Activated CD4-positive, alpha-beta T cell treated with anti-CD3 and anti-CD28 coated beads, Interleukin-2, amount 10 ng/mL, durations not matched to agents 24 days and 14 days (primary cell): Measurements from ENCODE around the gene SLC35E3. TPM values are rescaled to one million over a fixed set of nuclear protein-coding genes. Genes with fewer than 3 reads are reported as not detected.

ENCODE experiments used
- DNase-seq: peaks from one replicate; pipeline ENCODE4 v3.0.0; 2022
- H3K27ac Mint-ChIP-seq: one replicate; pipeline ENCODE4 v1.8.0; 2022; ENCODE audit warnings: mild to moderate bottlenecking, mixed read lengths
- H3K27me3 Mint-ChIP-seq: one replicate; pipeline ENCODE4 v1.8.0; 2022; ENCODE audit warnings: mixed read lengths
- H3K36me3 Mint-ChIP-seq: one replicate; pipeline ENCODE4 v1.8.0; 2022; ENCODE audit warnings: low read depth, mild to moderate bottlenecking, mixed read lengths
- H3K4me1 Mint-ChIP-seq: one replicate; pipeline ENCODE4 v1.8.0; 2021; ENCODE audit warnings: mixed read lengths
- H3K4me3 Mint-ChIP-seq: one replicate; pipeline ENCODE4 v1.8.0; 2022; ENCODE audit warnings: mild to moderate bottlenecking, moderate library complexity, mixed read lengths
- H3K9me3 Mint-ChIP-seq: one replicate; pipeline ENCODE4 v1.8.0; 2021; ENCODE audit warnings: mixed read lengths
- intact Hi-C: fragments of 100-400 bp; cut with micrococcal nuclease; formaldehyde crosslinking; loops from one replicate; pipeline ENCODE4 v1.15.1; 2023
- total RNA-seq: library from RNA; stranded (reverse); gene quantifications from 2 replicates; pipeline ENCODE4 v1.2.3, GENCODE V29; 2022

Gene SLC35E3
- total RNA-seq, 1 donor from 2014 or later: 4.2 TPM

DNA sequence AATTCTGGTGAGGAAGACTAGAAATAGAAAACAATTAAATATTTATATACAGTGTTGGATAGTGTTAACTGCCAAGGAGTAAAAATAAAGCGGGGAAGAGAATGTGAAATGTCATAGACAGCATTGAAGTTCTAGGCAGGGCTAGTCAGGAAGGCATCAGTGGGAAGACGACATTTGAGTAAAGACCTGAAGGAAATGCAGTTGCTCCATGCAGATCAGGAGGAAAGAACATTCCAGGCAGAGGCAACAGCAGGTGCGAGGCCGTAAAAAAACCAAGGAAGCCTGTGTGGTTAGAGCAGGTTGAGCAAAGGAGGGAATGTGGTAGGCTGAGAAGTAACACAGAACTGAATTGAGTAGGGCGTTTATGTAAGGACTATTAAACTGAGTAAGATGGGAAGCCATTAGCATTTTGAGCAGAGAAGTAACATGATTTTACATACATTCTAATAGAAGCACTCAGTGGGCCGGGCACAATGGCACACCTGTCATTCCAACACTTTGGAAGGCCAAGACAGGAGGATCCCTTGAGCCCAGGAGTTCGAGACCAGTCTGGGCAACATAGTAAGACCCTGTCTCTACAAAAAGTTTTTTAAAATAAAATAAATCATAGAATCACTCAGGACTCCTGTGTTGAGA lies 14.9 kb downstream of the SLC35E3 start:
- Mint-ChIP-seq H3K4me1 (no peaks in the 10 kb centered on the region), H3K4me3 (no peak overlapping the region), H3K27ac (no peak overlapping the region), H3K36me3 (peaks cover 29% of the 10 kb centered on the region), H3K27me3 (no peaks in the 10 kb centered on the region), H3K9me3 (no peaks in the 10 kb centered on the region)
- intact Hi-C loops: no loop called here
- no peak for DNase-seq

DNA sequence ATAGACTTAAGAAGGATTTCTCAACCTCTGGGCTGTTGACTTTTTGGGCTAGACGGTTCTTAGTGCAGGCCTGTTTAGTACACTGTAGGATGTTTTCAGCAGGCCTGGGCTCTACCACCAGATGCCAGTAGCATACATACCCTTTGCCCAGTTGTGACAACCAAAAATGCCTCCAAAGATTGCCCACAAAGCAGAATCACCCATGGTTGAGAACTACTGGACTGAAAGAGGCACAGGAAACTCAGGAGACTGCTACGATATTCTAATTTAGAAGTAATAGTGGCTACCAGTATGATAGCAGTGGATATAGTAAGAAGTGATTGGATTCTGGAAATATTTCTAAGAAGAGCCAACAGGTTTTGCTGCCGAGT lies 15.5 kb downstream of the SLC35E3 start:
- peaks cover 27% of the 10 kb centered on the region for H3K36me3 Mint-ChIP-seq
- H3K4me3 Mint-ChIP-seq: no peak overlapping the region
- H3K9me3 Mint-ChIP-seq: no peaks in the 10 kb centered on the region
- no peaks in the 10 kb centered on the region for H3K4me1 Mint-ChIP-seq
- no peaks in the 10 kb centered on the region for H3K27me3 Mint-ChIP-seq
- intact Hi-C loops: no loop called here
- no peak for DNase-seq
- H3K27ac Mint-ChIP-seq: no peak overlapping the region

DNA sequence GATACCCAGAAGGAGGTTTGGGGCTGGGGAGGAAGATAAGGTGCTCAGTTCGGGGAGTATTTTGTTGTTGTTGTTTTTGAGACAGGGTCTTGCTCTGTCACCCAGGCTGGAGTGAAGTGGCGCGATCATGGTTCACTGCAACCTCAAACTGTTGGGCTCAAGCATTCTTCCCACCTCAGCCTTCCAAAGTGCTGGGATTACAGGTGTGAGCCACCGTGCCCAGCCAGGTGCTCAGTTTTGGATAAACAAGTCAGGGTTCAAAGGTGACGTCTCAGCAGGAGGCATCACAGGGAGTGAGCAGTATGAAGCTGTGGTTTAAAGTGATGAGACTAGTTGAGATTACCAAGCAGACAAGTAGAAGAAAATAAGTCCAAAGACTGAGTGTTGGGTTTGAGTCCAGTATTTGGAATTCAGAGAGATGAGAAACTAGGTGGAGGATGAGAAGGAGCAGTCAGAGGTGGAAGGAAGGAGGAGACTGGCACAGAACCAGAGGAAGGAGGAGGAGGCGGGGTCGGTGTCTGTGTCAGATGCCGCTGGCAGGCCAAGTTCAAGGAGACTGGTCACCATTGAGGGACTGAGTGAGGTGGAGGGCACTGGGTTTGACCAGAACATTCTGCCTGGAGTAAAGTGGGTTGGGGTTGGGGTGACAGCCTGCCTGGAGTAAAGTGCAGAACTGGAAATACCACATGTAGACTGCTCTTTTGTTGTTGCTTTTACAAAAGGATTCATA lies 16.1 kb downstream of the SLC35E3 start:
- Mint-ChIP-seq H3K9me3 (no peaks in the 10 kb centered on the region), H3K27ac (no peak overlapping the region), H3K4me3 (no peak overlapping the region), H3K27me3 (no peaks in the 10 kb centered on the region), H3K36me3 (peaks cover 27% of the 10 kb centered on the region), H3K4me1 (no peaks in the 10 kb centered on the region)
- intact Hi-C loops: no loop called here
- DNase-seq: no peak

DNA sequence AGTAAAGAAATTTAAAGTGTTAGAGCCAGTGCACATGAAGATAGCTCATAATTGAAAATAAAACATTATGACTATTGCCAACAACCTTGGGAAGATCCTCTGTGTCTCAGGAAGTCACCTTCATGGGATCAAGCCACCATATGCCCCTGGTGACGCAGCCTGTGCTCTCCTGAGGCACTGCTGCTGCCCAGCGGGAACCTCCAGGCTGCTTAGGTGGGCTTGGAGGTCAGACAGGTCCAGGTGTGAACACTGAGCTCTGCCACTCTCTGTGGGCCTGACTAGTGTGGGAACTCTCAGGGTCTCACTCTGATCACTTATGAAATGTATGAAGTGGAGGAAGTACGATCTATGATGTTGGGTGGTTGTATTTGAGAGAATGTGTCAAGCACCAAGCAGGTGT lies 16.7 kb downstream of the SLC35E3 start:
- no peak overlapping the region for H3K27ac Mint-ChIP-seq
- no peaks in the 10 kb centered on the region for H3K4me1 Mint-ChIP-seq
- intact Hi-C loops: no loop called here
- DNase-seq: no peak
- peaks cover 26% of the 10 kb centered on the region for H3K36me3 Mint-ChIP-seq
- no peaks in the 10 kb centered on the region for H3K27me3 Mint-ChIP-seq
- no peaks in the 10 kb centered on the region for H3K9me3 Mint-ChIP-seq
- H3K4me3 Mint-ChIP-seq: no peak overlapping the region

DNA sequence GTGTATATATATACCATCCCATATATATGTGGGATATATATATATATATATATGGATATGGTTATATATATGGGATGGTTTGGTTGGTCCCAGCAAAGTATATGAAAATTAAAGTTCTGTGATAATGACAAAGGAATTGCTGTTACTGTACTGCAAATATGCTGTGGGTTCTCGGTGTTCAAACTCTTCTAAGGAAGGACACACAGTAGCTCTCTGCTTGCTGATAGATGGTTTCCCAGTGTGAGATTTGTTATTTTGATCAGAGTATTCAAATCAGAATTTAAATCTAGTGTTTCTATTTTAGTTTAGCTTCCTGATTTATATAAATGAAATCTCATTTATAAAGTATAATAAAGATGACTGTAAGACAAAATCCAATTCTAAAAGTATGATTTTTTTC lies 19.7 kb downstream of the SLC35E3 start:
- H3K9me3 Mint-ChIP-seq: no peaks in the 10 kb centered on the region
- H3K4me1 Mint-ChIP-seq: no peaks in the 10 kb centered on the region
- DNase-seq: no peak
- H3K4me3 Mint-ChIP-seq: no peak overlapping the region
- H3K36me3 Mint-ChIP-seq: peaks cover 21% of the 10 kb centered on the region
- intact Hi-C loops: no loop called here
- H3K27ac Mint-ChIP-seq: no peak overlapping the region
- no peaks in the 10 kb centered on the region for H3K27me3 Mint-ChIP-seq

DNA sequence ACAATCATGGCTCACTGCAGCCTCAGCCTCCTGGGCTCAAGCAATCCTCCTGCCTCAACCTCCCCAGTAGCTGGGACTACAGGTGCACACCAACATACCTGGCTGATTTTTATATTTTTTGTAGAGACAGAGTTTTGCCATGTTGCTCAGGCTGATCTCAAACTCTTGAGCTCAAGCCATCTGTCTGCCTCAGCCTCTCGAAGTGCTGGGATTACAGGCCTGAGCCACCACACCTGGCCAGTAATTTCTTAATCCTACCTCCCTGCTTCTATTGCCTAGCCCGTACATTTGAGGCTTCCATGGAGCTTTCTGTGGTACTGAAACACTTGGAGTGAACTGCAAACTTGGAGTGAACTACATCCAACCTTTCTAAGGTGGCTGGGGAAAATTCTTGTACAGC lies 20.7 kb downstream of the SLC35E3 start:
- no peak overlapping the region for H3K4me3 Mint-ChIP-seq
- no peak for DNase-seq
- intact Hi-C loops: no loop called here
- H3K27ac Mint-ChIP-seq: no peak overlapping the region
- peaks cover 22% of the 10 kb centered on the region for H3K36me3 Mint-ChIP-seq
- no peaks in the 10 kb centered on the region for H3K27me3 Mint-ChIP-seq
- no peaks in the 10 kb centered on the region for H3K9me3 Mint-ChIP-seq
- no peaks in the 10 kb centered on the region for H3K4me1 Mint-ChIP-seq

DNA sequence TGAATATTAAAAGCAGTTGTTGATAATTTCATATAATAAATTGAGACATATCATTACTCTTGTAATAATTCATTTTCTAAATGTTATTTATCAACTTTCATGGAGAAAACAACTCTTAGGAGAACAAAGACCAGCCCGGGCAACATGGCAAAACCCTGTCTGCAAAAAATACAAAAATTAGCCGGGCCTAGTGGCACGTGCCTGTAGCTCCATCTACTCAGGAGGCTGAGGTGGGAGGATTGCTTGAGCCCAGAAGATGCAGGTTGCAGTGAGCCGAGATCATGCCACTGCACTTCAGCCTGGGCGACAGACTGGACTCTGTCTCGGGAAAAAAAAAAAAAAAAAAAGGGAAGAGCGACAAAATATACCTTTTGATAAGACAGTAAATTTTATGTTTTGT lies 21.2 kb downstream of the SLC35E3 start:
- Mint-ChIP-seq H3K4me3 (no peak overlapping the region), H3K4me1 (no peaks in the 10 kb centered on the region), H3K27ac (no peak overlapping the region), H3K27me3 (no peaks in the 10 kb centered on the region), H3K36me3 (peaks cover 19% of the 10 kb centered on the region), H3K9me3 (no peaks in the 10 kb centered on the region)
- no peak for DNase-seq
- intact Hi-C loops: no loop called here

DNA sequence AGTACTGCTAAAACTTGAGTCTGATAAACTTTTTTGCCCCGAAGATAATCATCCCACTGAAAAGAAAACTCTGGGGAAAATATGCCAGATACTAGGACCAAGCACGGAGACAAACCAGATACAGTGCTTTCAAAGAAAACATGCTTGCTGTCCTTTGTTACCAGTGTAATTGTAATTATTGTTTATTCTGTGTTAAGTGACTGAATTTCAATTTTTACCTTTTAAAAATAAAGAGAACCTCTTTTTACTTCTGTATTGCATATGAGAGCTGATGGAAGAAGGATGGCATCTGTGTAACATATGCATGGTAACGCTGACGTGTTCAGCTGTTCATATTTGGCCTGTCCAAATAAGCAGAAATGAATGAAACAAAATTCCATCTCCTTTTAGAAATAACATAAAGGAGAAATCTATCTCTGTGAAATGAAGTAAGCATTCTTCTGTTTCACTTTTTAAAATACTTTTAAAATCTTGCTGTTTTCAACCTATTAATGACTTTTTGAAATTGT lies 22.5 kb downstream of the SLC35E3 start:
- Mint-ChIP-seq H3K9me3 (no peaks in the 10 kb centered on the region), H3K36me3 (peaks cover 16% of the 10 kb centered on the region), H3K27me3 (no peaks in the 10 kb centered on the region), H3K4me3 (no peak overlapping the region), H3K4me1 (peaks cover 11% of the 10 kb centered on the region), H3K27ac (no peak overlapping the region)
- no peak for DNase-seq
- intact Hi-C loops: no loop called here

DNA sequence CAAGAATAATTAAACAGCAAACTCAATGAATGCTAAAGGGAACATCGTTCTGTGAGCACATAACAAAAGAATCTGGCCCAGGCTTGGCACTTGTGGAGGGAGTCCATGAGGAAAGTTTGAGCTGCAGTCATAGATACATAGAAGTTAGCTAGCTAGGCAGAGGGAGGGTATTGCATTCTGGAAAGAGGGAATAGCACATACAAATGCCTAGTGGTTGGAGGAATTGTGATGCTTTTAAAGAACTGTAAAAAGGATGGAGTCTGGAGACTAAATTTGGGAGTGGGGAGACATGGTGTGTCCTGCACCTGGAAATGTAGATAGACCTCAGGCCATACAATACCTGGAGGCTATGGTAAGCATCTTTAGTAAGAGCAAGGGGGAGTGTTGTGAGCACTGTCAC lies 24.0 kb downstream of the SLC35E3 start:
- Mint-ChIP-seq H3K36me3 (peaks cover 8% of the 10 kb centered on the region), H3K4me3 (no peak overlapping the region), H3K27ac (no peak overlapping the region), H3K27me3 (no peaks in the 10 kb centered on the region), H3K4me1 (peaks cover 13% of the 10 kb centered on the region), H3K9me3 (no peaks in the 10 kb centered on the region)
- DNase-seq: no peak
- intact Hi-C loops: no loop called here

DNA sequence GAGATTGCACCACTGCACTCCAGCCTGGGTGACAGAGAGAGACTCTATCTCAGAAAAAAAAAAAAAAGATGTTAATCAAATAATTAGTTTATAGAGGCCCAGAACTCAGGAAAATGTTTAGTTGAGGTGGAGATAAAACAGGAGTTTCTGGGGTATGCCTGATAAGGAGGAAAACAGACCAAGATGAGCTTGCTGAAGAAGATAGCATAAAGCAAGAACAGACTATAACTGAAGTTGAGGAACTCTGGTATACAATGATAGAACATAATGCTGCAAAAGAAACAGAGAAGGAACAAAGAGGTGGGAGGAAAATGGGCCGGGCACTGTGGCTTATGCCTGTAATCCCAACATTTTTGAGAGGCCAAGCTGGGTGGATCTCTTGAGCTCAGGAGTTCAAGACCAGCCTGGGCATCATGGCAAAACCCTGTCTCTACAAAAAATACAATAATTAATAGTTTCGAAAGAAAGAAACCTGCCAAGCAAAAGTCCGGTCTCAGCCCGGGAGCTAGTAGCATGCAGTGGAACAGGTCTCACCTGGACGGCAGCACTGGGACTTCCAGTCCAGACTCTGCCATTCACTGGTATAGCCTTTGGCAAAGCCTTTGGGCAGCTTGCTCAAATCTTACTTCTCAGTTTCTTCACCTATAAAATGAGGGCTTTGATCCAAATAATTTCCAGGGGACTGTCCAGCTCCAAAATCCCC lies 25.4 kb downstream of the SLC35E3 start:
- Mint-ChIP-seq H3K27me3 (no peaks in the 10 kb centered on the region), H3K36me3 (peaks cover 7% of the 10 kb centered on the region), H3K4me3 (no peak overlapping the region), H3K27ac (no peak overlapping the region), H3K4me1 (peaks cover 13% of the 10 kb centered on the region), H3K9me3 (no peaks in the 10 kb centered on the region)
- intact Hi-C loops: no loop called here
- no peak for DNase-seq

DNA sequence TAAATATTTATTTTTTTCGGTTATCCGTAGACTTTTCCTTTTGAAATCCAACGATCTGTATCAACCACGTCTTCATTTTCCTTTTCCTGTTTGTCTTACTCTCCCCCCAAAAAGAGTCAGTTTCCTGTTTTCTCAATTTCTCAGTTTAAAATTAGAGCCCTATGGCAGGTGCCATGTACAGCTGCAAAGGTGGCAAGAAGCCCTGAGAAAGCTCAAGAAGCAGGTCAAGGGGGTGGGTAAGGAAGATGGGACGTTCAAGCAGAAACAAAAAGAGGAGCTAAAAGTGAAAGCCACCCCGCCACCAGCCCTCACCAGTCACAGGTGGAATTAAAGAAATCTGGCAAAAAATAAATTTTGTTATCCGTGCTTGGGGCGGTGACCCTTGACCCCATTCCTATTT lies 26.7 kb downstream of the SLC35E3 start:
- Mint-ChIP-seq H3K4me1 (peaks cover 13% of the 10 kb centered on the region), H3K27me3 (no peaks in the 10 kb centered on the region), H3K4me3 (peak overlapping the region; percentile 58), H3K27ac (peak overlapping the region; percentile 5), H3K36me3 (peaks cover 4% of the 10 kb centered on the region), H3K9me3 (no peaks in the 10 kb centered on the region)
- no peak for DNase-seq
- intact Hi-C loops: no loop called here

DNA sequence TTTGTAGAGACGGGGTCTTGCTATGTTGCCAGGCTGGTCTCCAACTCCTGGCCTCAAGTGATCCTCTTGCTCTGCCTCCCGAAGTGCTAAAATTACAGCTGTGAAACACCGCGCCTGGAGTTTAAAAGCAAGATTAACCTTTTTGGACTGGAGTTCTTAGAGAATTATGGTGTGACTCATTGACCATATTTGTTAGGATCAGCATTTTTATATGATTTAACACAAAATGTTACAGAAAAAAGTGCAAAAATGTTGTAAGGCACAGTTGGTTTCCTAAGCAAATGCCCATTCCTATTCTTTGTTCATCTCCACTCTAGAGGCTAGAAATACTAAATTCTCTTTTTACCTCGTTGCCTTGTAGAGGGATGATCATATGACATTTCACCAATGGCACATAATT lies 27.6 kb downstream of the SLC35E3 start:
- H3K36me3 Mint-ChIP-seq: peaks cover 4% of the 10 kb centered on the region
- no peak overlapping the region for H3K27ac Mint-ChIP-seq
- peaks cover 13% of the 10 kb centered on the region for H3K4me1 Mint-ChIP-seq
- H3K27me3 Mint-ChIP-seq: no peaks in the 10 kb centered on the region
- intact Hi-C loops: no loop called here
- DNase-seq: no peak
- H3K9me3 Mint-ChIP-seq: no peaks in the 10 kb centered on the region
- H3K4me3 Mint-ChIP-seq: no peak overlapping the region

DNA sequence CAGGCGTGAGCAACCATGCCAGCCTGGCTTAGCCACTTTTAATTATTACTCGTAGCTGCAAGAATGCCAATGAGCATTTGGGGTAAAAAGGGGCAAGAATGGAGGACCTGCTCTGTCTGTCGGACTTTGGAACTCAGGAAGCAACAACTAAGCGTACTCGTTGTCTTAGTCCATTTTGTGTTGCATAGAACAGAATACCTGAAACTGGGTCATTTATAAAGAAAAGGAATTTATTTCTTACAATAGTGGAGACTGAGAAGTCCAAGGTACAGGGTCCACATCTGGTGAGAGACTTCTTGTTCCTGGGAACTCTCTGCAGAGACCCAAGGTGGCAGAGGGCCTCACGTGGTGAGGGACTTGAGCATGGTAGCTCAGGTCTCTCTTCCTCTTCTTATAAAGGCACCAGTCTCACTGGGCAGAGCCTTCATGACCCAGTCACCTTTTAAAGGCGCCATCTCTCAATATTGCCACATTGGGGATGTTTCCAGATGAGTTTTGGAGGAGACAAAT lies 29.2 kb downstream of the SLC35E3 start:
- H3K27ac Mint-ChIP-seq: no peak overlapping the region
- no peaks in the 10 kb centered on the region for H3K9me3 Mint-ChIP-seq
- peaks cover 13% of the 10 kb centered on the region for H3K4me1 Mint-ChIP-seq
- no peak for DNase-seq
- no peak overlapping the region for H3K4me3 Mint-ChIP-seq
- no peaks in the 10 kb centered on the region for H3K27me3 Mint-ChIP-seq
- peaks cover 3% of the 10 kb centered on the region for H3K36me3 Mint-ChIP-seq
- intact Hi-C loops: no loop called here

DNA sequence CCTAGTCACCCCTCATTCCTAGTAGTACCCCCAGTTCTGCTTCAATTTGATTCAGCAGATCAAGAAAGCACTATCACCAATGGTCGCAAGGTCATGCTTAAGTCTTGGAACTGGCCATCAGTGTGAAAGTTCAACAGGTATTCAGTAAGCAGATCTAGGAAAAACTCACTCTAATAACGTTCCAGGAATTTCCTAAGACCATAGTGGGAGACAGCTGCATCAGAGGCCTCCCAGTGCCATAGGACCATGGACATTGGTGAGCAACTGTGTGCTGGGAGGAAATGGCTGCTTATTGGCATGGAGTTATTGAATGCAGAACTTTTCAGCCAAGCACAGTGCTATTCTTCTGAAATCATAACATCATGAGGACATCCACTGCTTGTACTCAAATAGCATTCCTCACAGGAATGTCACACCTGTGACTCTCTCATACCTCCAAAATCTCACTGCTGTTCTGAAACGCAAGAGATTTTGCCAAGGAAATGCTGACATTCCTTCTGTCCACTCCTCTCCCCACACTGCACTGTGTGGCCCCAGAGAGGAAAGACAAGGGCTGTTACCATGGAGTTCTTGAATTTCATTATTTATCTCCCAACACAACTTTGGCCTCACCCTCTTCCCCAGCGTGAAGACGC lies 31.1 kb downstream of the SLC35E3 start:
- H3K36me3 Mint-ChIP-seq: no peaks in the 10 kb centered on the region
- H3K27me3 Mint-ChIP-seq: no peaks in the 10 kb centered on the region
- peaks cover 13% of the 10 kb centered on the region for H3K4me1 Mint-ChIP-seq
- H3K27ac Mint-ChIP-seq: no peak overlapping the region
- DNase-seq: no peak
- H3K9me3 Mint-ChIP-seq: no peaks in the 10 kb centered on the region
- intact Hi-C loops: no loop called here
- H3K4me3 Mint-ChIP-seq: no peak overlapping the region
